Glutamatergic neuron (in vitro differentiated cells): ENCODE data around the gene LINGO3. TPM values are rescaled to one million over a fixed set of nuclear protein-coding genes. Genes with fewer than 3 reads are reported as not detected.

Source experiments
- DNase-seq: peaks from one replicate; pipeline ENCODE4 v3.0.0; 2022
- H3K27ac Mint-ChIP-seq: one replicate; pipeline ENCODE4 v1.8.0; 2020; ENCODE audit warnings: mild to moderate bottlenecking, mixed read lengths, inconsistent platforms; ENCODE audit not compliant: unreplicated experiment
- H3K27me3 Mint-ChIP-seq: one replicate; pipeline ENCODE4 v1.8.0; 2020; ENCODE audit warnings: mild to moderate bottlenecking, moderate library complexity, mixed read lengths, inconsistent platforms; ENCODE audit not compliant: unreplicated experiment
- H3K36me3 Mint-ChIP-seq: one replicate; pipeline ENCODE4 v1.8.0; 2020; ENCODE audit warnings: mild to moderate bottlenecking, mixed read lengths, inconsistent platforms; ENCODE audit not compliant: unreplicated experiment
- H3K4me1 Mint-ChIP-seq: one replicate; pipeline ENCODE4 v1.8.0; 2020; ENCODE audit warnings: mild to moderate bottlenecking, low read depth, mixed read lengths, inconsistent platforms; ENCODE audit not compliant: unreplicated experiment
- H3K4me3 Mint-ChIP-seq: one replicate; pipeline ENCODE4 v1.8.0; 2020; ENCODE audit warnings: mild to moderate bottlenecking, mixed read lengths, inconsistent platforms; ENCODE audit not compliant: unreplicated experiment
- H3K9me3 Mint-ChIP-seq: one replicate; pipeline ENCODE4 v1.8.0; 2020; ENCODE audit warnings: mild to moderate bottlenecking, moderate library complexity, mixed read lengths, inconsistent platforms; ENCODE audit not compliant: unreplicated experiment
- CTCF ChIP-seq: fragments of 200-600 bp; sonication (generic); IDR thresholded peaks from one replicate; pipeline ENCODE4 v1.5.0; 2021; ENCODE audit not compliant: partially characterized antibody, unreplicated experiment
- total RNA-seq: library from RNA; stranded (reverse); fragmentation: NEBNext Ultra II Directional; extraction: Animal tissue kit (Norgen Biotek cat#: 25700); gene quantifications from one replicate; pipeline ENCODE4 v1.2.1, GENCODE V29; 2021; ENCODE audit not compliant: unreplicated experiment

LINGO3 gene
- total RNA-seq, 1 donor from 2014 or later = 0.25 TPM

GRCh38 chr19:2311093-2311492 lies 3.1 kb upstream of the LINGO3 start:
- no peak for TF ChIP-seq CTCF
- no peak for DNase-seq
- peaks cover 5% of the 10 kb centered on the region for H3K36me3 Mint-ChIP-seq
- peaks cover 5% of the 10 kb centered on the region for H3K27me3 Mint-ChIP-seq
- peaks cover 5% of the 10 kb centered on the region for H3K4me1 Mint-ChIP-seq
- no peak overlapping the region for H3K4me3 Mint-ChIP-seq
- no peak overlapping the region for H3K27ac Mint-ChIP-seq
- H3K9me3 Mint-ChIP-seq = peaks cover 10% of the 10 kb centered on the region

- Mint-ChIP-seq H3K36me3 (peaks cover under 1% of the 10 kb centered on the region), H3K27ac (no peak overlapping the region), H3K4me1 (peaks cover 6% of the 10 kb centered on the region), H3K4me3 (no peak overlapping the region), H3K27me3 (peaks cover 2% of the 10 kb centered on the region), H3K9me3 (peaks cover 6% of the 10 kb centered on the region)
- no peak for DNase-seq
- TF ChIP-seq CTCF = no peak
These were observed 1.9 kb upstream of the LINGO3 start for GRCh38 chr19:2309734-2310362.

GRCh38 chr19:2307518-2308012 lies 389 bp downstream of the LINGO3 start:
- no peak for DNase-seq
- TF ChIP-seq CTCF = no peak
- H3K4me3 Mint-ChIP-seq = no peak overlapping the region
- H3K27ac Mint-ChIP-seq = no peak overlapping the region
- H3K4me1 Mint-ChIP-seq = peaks cover 8% of the 10 kb centered on the region
- H3K9me3 Mint-ChIP-seq = peaks cover 8% of the 10 kb centered on the region
- H3K27me3 Mint-ChIP-seq = peaks cover 6% of the 10 kb centered on the region
- no peaks in the 10 kb centered on the region for H3K36me3 Mint-ChIP-seq

GRCh38 chr19:2306971-2307370 lies 983 bp downstream of the LINGO3 start:
- Mint-ChIP-seq H3K9me3 (peaks cover 8% of the 10 kb centered on the region), H3K27ac (peak overlapping the region; percentile 46), H3K4me3 (no peak overlapping the region), H3K27me3 (peaks cover 6% of the 10 kb centered on the region), H3K4me1 (peaks cover 8% of the 10 kb centered on the region), H3K36me3 (no peaks in the 10 kb centered on the region)
- no peak for DNase-seq
- no peak for TF ChIP-seq CTCF

GRCh38 chr19:2306281-2306806 lies 1.6 kb downstream of the LINGO3 start:
- no peaks in the 10 kb centered on the region for H3K36me3 Mint-ChIP-seq
- no peak overlapping the region for H3K27ac Mint-ChIP-seq
- peaks cover 7% of the 10 kb centered on the region for H3K27me3 Mint-ChIP-seq
- H3K4me3 Mint-ChIP-seq = no peak overlapping the region
- no peak for DNase-seq
- H3K4me1 Mint-ChIP-seq = peaks cover 8% of the 10 kb centered on the region
- TF ChIP-seq CTCF = no peak
- H3K9me3 Mint-ChIP-seq = peaks cover 8% of the 10 kb centered on the region
